Gastrocnemius medialis (tissue), 4 donors: ENCODE results near the gene USE1.

Experiments
- POLR2A ChIP-seq, 2 donors: fragments of 450-650 bp; IDR thresholded peaks; one replicate each; pipeline ENCODE4 v1.6.1; 2017; ENCODE audit warnings: antibody characterized with exemption in 2 of 2, mild to moderate bottlenecking in 2 of 2, moderate library complexity in 2 of 2
- TF ChIP-seq, protein P1 (sequence below), 5 experiments: fragments of 450-650 bp in 3 of 5; fragments of 200-600 bp in 2 of 5; sonication (generic) in 2 of 5; IDR thresholded peaks in 4 of 5; conservative IDR thresholded peaks in 1 of 5; 1 replicate in 4 of 5; 2 replicates in 1 of 5; pipeline ENCODE4 v1.5.1; 2016 to 2019; ENCODE audit warnings: antibody characterized with exemption in 5 of 5, mild to moderate bottlenecking in 3 of 5, moderate library complexity in 3 of 5

- TF ChIP-seq, protein P1, sequence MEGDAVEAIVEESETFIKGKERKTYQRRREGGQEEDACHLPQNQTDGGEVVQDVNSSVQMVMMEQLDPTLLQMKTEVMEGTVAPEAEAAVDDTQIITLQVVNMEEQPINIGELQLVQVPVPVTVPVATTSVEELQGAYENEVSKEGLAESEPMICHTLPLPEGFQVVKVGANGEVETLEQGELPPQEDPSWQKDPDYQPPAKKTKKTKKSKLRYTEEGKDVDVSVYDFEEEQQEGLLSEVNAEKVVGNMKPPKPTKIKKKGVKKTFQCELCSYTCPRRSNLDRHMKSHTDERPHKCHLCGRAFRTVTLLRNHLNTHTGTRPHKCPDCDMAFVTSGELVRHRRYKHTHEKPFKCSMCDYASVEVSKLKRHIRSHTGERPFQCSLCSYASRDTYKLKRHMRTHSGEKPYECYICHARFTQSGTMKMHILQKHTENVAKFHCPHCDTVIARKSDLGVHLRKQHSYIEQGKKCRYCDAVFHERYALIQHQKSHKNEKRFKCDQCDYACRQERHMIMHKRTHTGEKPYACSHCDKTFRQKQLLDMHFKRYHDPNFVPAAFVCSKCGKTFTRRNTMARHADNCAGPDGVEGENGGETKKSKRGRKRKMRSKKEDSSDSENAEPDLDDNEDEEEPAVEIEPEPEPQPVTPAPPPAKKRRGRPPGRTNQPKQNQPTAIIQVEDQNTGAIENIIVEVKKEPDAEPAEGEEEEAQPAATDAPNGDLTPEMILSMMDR (IDR thresholded peaks at IDR 0.05 in 4 of 5, conservative IDR thresholded peaks at IDR 0.05 in 1 of 5) = no peak
- TF ChIP-seq POLR2A (IDR thresholded peaks at IDR 0.05) = no peak
These were observed 40.0 kb downstream of the USE1 start for GRCh38 chr19:17255150-17255621.
